KBM-7 (cell line): ENCODE data around the gene C11orf42.

Source experiments
- DNase-seq: peaks from one replicate; pipeline ENCODE4 v3.0.0-alpha.2; 2015
- in situ Hi-C: fragments of 300-500 bp; cut with MboI; formaldehyde crosslinking; loops from 2 replicates; pipeline ENCODE4 v1.14.3; 2020; ENCODE audit warnings: low sequenced_read_pairs, low pct_unique_long_range_greater_than_20kb, mixed read lengths

Gene C11orf42

GRCh38 chr11:6216501-6216900, 11.1 kb downstream of the C11orf42 start:
- DNase-seq, result no peak
- in situ Hi-C loops, result no loop called here

DNA sequence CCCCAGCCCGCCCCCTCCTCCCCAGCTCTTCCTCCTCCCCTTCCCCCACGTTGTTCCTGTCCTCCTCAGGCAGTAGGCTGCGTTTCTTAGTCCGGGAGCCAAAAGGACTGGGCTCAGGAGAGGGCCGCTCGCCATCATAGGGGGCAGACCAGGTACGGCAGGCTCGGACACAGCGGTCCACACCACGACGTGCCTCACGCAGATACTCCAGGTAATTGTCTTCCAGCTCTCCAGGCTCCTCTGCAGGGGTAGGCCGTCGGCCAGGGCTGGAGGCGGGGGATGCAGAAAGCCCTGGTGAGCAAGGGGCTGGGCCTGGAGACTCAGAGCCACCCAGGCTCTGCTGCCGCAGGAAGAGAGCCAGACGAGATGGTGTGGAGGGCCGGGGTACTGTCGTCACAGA, 12.4 kb downstream of the C11orf42 start:
- in situ Hi-C loops, result no loop called here
- no peak for DNase-seq

GRCh38 chr11:6219359-6219758, 14.0 kb downstream of the C11orf42 start:
- in situ Hi-C loops, result no loop called here
- DNase-seq, result no peak

- in situ Hi-C loops, result no loop called here
- DNase-seq, result no peak
These were observed 18.5 kb downstream of the C11orf42 start for GRCh38 chr11:6223854-6224253.

DNA sequence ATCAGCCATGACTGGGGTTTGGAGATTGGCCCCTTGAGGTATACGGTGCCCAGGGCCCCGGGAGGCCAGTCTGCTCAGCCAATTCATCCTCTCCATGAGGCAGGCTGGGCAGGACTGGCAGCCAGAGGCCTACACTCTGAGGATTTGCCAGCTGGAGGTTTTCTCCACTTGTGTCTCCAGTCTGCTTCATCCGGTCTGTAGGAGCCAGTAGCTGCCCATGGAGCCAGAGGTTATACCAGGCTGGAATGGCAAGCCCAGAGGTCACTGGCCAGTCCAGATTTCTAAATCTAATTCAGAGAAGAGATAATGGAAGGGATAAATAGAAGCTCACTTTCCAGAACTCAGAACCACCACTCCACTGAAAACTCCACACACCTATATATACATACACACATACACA, 19.1 kb downstream of the C11orf42 start:
- in situ Hi-C loops, result no loop called here
- DNase-seq, result no peak

GRCh38 chr11:6225024-6225423, 19.7 kb downstream of the C11orf42 start:
- DNase-seq, result no peak
- in situ Hi-C loops, result no loop called here

GRCh38 chr11:6225896-6226295, 20.5 kb downstream of the C11orf42 start:
- in situ Hi-C loops, result no loop called here

DNA sequence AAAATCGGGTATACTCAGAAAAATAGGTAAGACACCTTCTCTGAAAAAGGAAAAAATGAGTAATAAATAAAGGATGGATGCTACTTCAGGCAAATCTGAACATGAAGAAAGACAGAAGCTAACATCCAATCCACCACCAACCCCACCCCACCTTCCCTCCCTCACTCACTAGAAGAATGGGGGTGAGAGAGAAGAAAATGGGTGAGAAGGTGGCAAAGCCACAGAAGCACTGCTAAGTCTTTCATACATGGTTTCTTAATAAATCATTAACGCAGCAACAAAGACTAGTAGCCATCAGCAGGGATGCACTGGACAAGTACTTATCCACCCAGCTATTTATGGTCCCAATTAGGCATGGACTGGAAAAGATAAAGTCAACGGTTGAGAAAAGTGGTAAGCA, 23.2 kb downstream of the C11orf42 start:
- in situ Hi-C loops, result no loop called here

More at GRCh38 chr11:6225896-6226295, 20.5 kb downstream of the C11orf42 start:
- peak; percentile 54 for DNase-seq

GRCh38 chr11:6229911-6230310, 24.6 kb downstream of the C11orf42 start:
- in situ Hi-C loops, result no loop called here

More for the DNA sequence above, 23.2 kb downstream of the C11orf42 start:
- DNase-seq, result no peak

GRCh38 chr11:6232899-6233298, 27.5 kb downstream of the C11orf42 start:
- in situ Hi-C loops, result no loop called here

More at GRCh38 chr11:6229911-6230310, 24.6 kb downstream of the C11orf42 start:
- peak; percentile 51 for DNase-seq

GRCh38 chr11:6233984-6234386, 28.6 kb downstream of the C11orf42 start:
- in situ Hi-C loops, result no loop called here

More at GRCh38 chr11:6232899-6233298, 27.5 kb downstream of the C11orf42 start:
- DNase-seq, result no peak

GRCh38 chr11:6234387-6235107, 29.2 kb downstream of the C11orf42 start, which contains the start of gene FHIP1B:
Gene FHIP1B (minus strand): TSS chr11:6234636. CDS start chr11:6224516, 10,120 bp downstream.
- peak; percentile 100 for DNase-seq
- in situ Hi-C loops, result no loop called here

More at GRCh38 chr11:6233984-6234386, 28.6 kb downstream of the C11orf42 start:
- DNase-seq, result peak; percentile 13

DNA sequence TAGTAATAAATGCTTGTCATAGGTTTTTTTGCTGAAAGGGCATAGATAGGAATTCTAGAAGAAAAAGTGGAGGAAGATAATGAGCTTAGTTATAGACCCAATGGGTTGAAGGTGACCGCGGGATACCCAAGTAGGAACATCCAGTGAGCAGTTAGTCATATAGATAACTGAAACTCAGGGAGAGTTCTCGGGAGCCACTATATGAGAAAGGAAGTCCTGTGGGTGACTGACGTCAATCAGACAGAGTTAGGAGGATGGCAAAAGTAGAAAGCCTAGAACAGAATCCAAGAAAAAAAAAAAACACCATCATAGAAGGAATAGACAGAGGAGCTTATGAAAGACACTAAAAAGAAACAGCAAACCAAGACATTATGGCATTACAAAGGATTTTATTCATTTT, 31.9 kb downstream of the C11orf42 start:
- no peak for DNase-seq
- in situ Hi-C loops, result no loop called here

DNA sequence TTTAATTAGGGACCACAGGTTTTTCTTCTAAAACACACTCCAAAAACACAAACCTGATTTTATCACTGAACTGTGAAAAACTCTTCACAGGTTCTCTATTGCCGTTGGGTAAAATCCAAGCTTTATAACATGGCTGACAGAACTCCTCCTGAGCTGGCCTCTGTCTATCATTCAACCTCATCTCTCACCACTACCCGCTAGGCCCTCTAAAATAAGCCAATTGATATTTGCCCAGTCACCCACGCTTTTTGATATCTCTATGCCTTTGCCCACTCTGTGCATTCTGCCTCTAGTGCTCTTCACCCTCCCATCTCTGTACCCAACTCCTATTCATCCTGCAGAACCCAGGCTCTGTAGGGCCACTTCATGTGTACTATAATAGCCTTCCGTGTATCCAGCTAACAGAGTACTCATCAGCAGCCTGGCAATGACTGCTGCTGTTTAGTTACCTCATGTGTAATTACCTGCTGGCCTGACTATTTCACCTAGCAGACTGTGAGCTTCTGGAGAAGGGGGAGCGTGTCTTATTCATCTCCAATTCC, 32.5 kb downstream of the C11orf42 start:
- no peak for DNase-seq
- in situ Hi-C loops, result no loop called here

DNA sequence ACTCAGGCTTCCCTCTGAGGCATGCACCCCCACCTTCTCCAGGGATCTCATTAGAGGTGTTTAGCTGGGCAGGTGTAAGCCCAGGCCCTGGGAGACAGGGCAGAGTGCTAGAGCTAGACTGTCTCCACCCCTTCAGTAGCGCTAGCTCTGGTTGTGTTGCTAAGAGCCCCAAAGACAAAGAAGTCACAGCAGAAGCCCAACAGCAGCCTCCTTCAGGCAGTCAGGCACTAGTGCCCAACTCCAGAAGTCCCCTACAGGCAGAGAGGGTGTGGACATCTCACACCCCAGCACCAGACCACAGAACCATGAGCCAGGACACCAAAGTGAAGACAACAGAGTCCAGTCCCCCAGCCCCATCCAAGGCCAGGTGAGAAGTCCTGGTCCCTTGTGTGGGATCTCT, 33.5 kb downstream of the C11orf42 start, which contains the start of gene CNGA4:
Gene CNGA4, plus strand, starts transcription at position 188 of the 400 bp plus-strand sequence. Its CDS starts 118 bp downstream, at position 306.
- in situ Hi-C loops, result no loop called here
- no peak for DNase-seq

DNA sequence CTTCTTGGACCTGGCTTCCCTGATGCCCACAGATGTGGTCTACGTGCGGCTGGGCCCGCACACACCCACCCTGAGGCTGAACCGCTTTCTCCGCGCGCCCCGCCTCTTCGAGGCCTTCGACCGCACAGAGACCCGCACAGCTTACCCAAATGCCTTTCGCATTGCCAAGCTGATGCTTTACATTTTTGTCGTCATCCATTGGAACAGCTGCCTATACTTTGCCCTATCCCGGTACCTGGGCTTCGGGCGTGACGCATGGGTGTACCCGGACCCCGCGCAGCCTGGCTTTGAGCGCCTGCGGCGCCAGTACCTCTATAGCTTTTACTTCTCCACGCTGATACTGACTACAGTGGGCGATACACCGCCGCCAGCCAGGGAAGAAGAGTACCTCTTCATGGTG, 34.8 kb downstream of the C11orf42 start:
- no peak for DNase-seq
- in situ Hi-C loops, result no loop called here

GRCh38 chr11:6240781-6241180, 35.4 kb downstream of the C11orf42 start:
- in situ Hi-C loops, result no loop called here
- peak; percentile 61 for DNase-seq

- in situ Hi-C loops, result no loop called here
These were observed 36.0 kb downstream of the C11orf42 start for GRCh38 chr11:6241316-6241715.

GRCh38 chr11:6245536-6245935, 40.2 kb downstream of the C11orf42 start:
- in situ Hi-C loops, result no loop called here

More at GRCh38 chr11:6241316-6241715, 36.0 kb downstream of the C11orf42 start:
- no peak for DNase-seq

DNA sequence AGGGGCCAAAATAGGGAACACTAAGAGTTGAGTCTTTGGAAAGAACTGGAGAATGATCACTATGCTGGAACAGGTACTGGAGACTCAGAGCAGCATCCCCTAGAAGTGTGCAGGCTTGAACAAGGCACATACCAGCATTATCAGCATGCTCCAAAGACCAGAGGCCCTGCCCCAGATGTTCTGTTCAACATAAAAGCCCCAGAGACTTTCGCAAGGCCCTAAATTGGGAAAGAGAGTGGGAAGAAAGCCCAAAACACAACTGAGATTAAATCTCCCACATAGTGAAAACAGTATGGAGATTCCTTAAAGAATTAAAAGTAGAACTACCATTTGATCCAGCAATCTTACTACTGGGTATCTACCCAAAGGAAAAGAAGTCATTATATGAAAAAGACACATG, 42.9 kb downstream of the C11orf42 start:
- in situ Hi-C loops, result no loop called here

More at GRCh38 chr11:6245536-6245935, 40.2 kb downstream of the C11orf42 start:
- DNase-seq, result no peak

More for the DNA sequence above, 42.9 kb downstream of the C11orf42 start:
- no peak for DNase-seq
